Measurements from ENCODE around the gene DERL2. TPM values are rescaled to one million over a fixed set of nuclear protein-coding genes. Genes with fewer than 3 reads are reported as not detected.

Gene DERL2
- 10 to 100 TPM in 2 of 4 donors, 1 to 10 TPM in 2; 4.6 to 37.5 (median 21.7) TPM for total RNA-seq

- TF ChIP-seq POLR2A (IDR thresholded peaks at IDR 0.05) (no peak), EP300 (IDR thresholded peaks at IDR 0.05; ENCODE audit: low read depth) (no peak), POLR2AphosphoS5 (IDR thresholded peaks at IDR 0.05) (peak in 2 of 3 donors; percentile 25 to 39), CTCF (IDR thresholded peaks at IDR 0.05) (no peak)
- no peaks in the 10 kb centered on the region for H3K9me3 ChIP-seq
- WGBS, 2 donors (ENCODE audit: low coverage in 1 of 2): 6 to 16% methylated on average over 9 to 29 of the region's 29 CpGs
- intact Hi-C loops (cut with DNase I; ENCODE audit: low total_unique reads) (no loop called here), in situ Hi-C loops (cut with MboI; ENCODE audit: low pct_ligation_motif_present in 1 of 4, low pct_unique_long_range_greater_than_20kb in 1 of 4, low sequenced_read_pairs in 3 of 4) (no loop called here)
- DNase-seq: no peak
- no peaks in the 10 kb centered on the region for H3K27me3 ChIP-seq
- H3K4me1 ChIP-seq: peaks cover 14 to 30% (median 21%) of the 10 kb centered on the region in 4 donors
- H3K36me3 ChIP-seq: peaks cover 0 to 46% (median 15%) of the 10 kb centered on the region in 4 donors
- peak within 1 kb of the TSS; percentile 85 to 100 (median 92) for H3K4me3 ChIP-seq
- peak within 1 kb of the TSS; percentile 98 to 99 (median 98) for H3K27ac ChIP-seq
Observed at GRCh38 chr17:5485270-5486205, at the start of gene DERL2. Gene DERL2 (minus strand): TSS chr17:5486178. CDS start chr17:5486161, 17 bp downstream.

- intact Hi-C loops (cut with DNase I; ENCODE audit: low total_unique reads) (no loop called here), in situ Hi-C loops (cut with MboI; ENCODE audit: low pct_ligation_motif_present in 1 of 4, low pct_unique_long_range_greater_than_20kb in 1 of 4, low sequenced_read_pairs in 3 of 4) (no loop called here)
- Histone ChIP-seq H3K4me1 (no peaks in the 10 kb centered on the region), H3K27ac (no peak overlapping the region), H3K9me3 (no peaks in the 10 kb centered on the region), H3K27me3 (no peaks in the 10 kb centered on the region), H3K36me3 (no peaks in the 10 kb centered on the region), H3K4me3 (no peak overlapping the region)
- TF ChIP-seq EP300 (IDR thresholded peaks at IDR 0.05; ENCODE audit: low read depth) (no peak), CTCF (IDR thresholded peaks at IDR 0.05) (no peak), POLR2A (IDR thresholded peaks at IDR 0.05) (no peak), POLR2AphosphoS5 (IDR thresholded peaks at IDR 0.05) (no peak)
- 97% methylated on average over 2 of the region's 2 CpGs; no CpG with 5 or more reads in 1 of the 2 donors for WGBS, 2 donors (ENCODE audit: low coverage in 1 of 2)
- DNase-seq: no peak
Observed at GRCh38 chr17:5535436-5535835, 49.5 kb upstream of the DERL2 start.

GRCh38 chr17:5533486-5534315 is 47.7 kb upstream of the DERL2 start:
- intact Hi-C loops (cut with DNase I; ENCODE audit: low total_unique reads) (no loop called here), in situ Hi-C loops (cut with MboI; ENCODE audit: low pct_ligation_motif_present in 1 of 4, low pct_unique_long_range_greater_than_20kb in 1 of 4, low sequenced_read_pairs in 3 of 4) (no loop called here)
- no peaks in the 10 kb centered on the region for H3K36me3 ChIP-seq
- TF ChIP-seq EP300 (IDR thresholded peaks at IDR 0.05; ENCODE audit: low read depth) (no peak), POLR2AphosphoS5 (IDR thresholded peaks at IDR 0.05) (no peak), CTCF (IDR thresholded peaks at IDR 0.05) (no peak), POLR2A (IDR thresholded peaks at IDR 0.05) (no peak)
- 85 to 100% methylated on average over 2 to 18 of the region's 18 CpGs for WGBS, 2 donors (ENCODE audit: low coverage in 1 of 2)
- no peak overlapping the region for H3K27ac ChIP-seq
- no peak for DNase-seq
- no peak overlapping the region for H3K4me3 ChIP-seq
- no peaks in the 10 kb centered on the region for H3K27me3 ChIP-seq
- H3K9me3 ChIP-seq: no peaks in the 10 kb centered on the region
- H3K4me1 ChIP-seq: no peaks in the 10 kb centered on the region

GRCh38 chr17:5532581-5532980 is 46.6 kb upstream of the DERL2 start:
- DNase-seq: no peak
- intact Hi-C loops (cut with DNase I; ENCODE audit: low total_unique reads): no loop called here
- 90% methylated on average over 8 of the region's 8 CpGs; no CpG with 5 or more reads in 1 of the 2 donors for WGBS, 2 donors (ENCODE audit: low coverage in 1 of 2)
- H3K27me3 ChIP-seq: no peaks in the 10 kb centered on the region
- H3K4me3 ChIP-seq: no peak overlapping the region
- no peaks in the 10 kb centered on the region for H3K9me3 ChIP-seq
- in situ Hi-C loops (cut with MboI; ENCODE audit: low pct_ligation_motif_present in 1 of 4, low pct_unique_long_range_greater_than_20kb in 1 of 4, low sequenced_read_pairs in 3 of 4): no loop called here
- H3K36me3 ChIP-seq: no peaks in the 10 kb centered on the region
- H3K27ac ChIP-seq: no peak overlapping the region
- peaks cover 0 to 1% (median 0%) of the 10 kb centered on the region in 4 donors for H3K4me1 ChIP-seq
- TF ChIP-seq EP300 (IDR thresholded peaks at IDR 0.05; ENCODE audit: low read depth): no peak
- no peak for TF ChIP-seq POLR2AphosphoS5 (IDR thresholded peaks at IDR 0.05)
- TF ChIP-seq CTCF (IDR thresholded peaks at IDR 0.05): no peak
- TF ChIP-seq POLR2A (IDR thresholded peaks at IDR 0.05): no peak
